HCT116 (cell line): Measurements from ENCODE around the gene ACP3. TPM values are rescaled to one million over a fixed set of nuclear protein-coding genes. Genes with fewer than 3 reads are reported as not detected.

Experiments used
- ATAC-seq: fragments of 200-7000 bp; cut with Tn5 transposase; 2 replicates; pipeline ENCODE4 v1.9.1; 2020; ENCODE audit warnings: mild to moderate bottlenecking, moderate library complexity
- BruUV-seq: library from RNA; stranded (reverse); fragments of 400-500 nt; replicated peaks from 2 replicates; lab custom pipeline; 2021; lab: Mats Ljungman, UMichigan
- CTCF ChIA-PET: fragments of 300-600 bp; sonication (Branson Sonifier 250); formaldehyde crosslinking; loops from one replicate; lab custom pipeline; 2021; ENCODE audit warnings: antibody characterized with exemption; lab: Charles Lee
- POLR2A ChIA-PET: fragments of 300-600, 350-600 bp; sonication (Branson Sonifier 250); formaldehyde crosslinking; loops from one replicate; lab custom pipeline; 2021; ENCODE audit warnings: antibody characterized with exemption; lab: Charles Lee
- RAD21 ChIA-PET, 2 experiments: fragments of 300-600 bp; sonication (Branson Sonifier 250); formaldehyde crosslinking; loops; one replicate each; lab custom pipeline; 2023; ENCODE audit warnings: low total read pairs in 2 of 2; ENCODE audit not compliant: uncharacterized antibody in 2 of 2, unreplicated experiment in 2 of 2, low non-redundant PET in 1 of 2; lab: Charles Lee
- DNase-seq: peaks from one replicate; pipeline ENCODE4 v3.0.0-alpha.2; 2010; ENCODE audit warnings: low read depth, low spot score
- H2AFZ ChIP-seq: fragments of 200-600 bp; shearing (Covaris generic), sonication (generic); 2 replicates; pipeline ENCODE4 v1.6.1; 2017; ENCODE audit warnings: low read depth, mixed run types, mixed read lengths, antibody characterized with exemption, low read length; ENCODE audit not compliant: poor library complexity, severe bottlenecking
- H3K27ac ChIP-seq: 2 replicates; pipeline ENCODE4 v1.5.1; 2012; ENCODE audit warnings: low read depth, low read length
- H3K27me3 ChIP-seq: fragments of 200-600 bp; sonication (generic); 2 replicates; pipeline ENCODE4 v1.6.1; 2016; ENCODE audit warnings: mixed run types, low read length, mixed read lengths; ENCODE audit not compliant: insufficient read depth
- H3K36me3 ChIP-seq, 2 experiments: fragments of 200-500 bp in 1 of 2; fragments of 200-600 bp in 1 of 2; sonication (Bioruptor generic) in 1 of 2; sonication (generic) in 1 of 2; 2 replicates each; pipeline versions ENCODE4 v1.5.1 to v1.6.1; 2014 to 2016; ENCODE audit warnings: low read length in 2 of 2, inconsistent platforms in 1 of 2, mixed read lengths in 1 of 2, mixed run types in 1 of 2; ENCODE audit not compliant: insufficient read depth in 2 of 2, control insufficient read depth in 1 of 2
- H3K4me1 ChIP-seq, 2 experiments: fragments of 200-600 bp in 1 of 2; sonication (generic) in 1 of 2; 2 replicates each; pipeline versions ENCODE4 v1.5.1 to v1.6.1; 2012 to 2017; ENCODE audit warnings: low read length in 2 of 2, inconsistent platforms in 1 of 2, mild to moderate bottlenecking in 1 of 2, mixed read lengths in 1 of 2, mixed run types in 1 of 2, moderate library complexity in 1 of 2; ENCODE audit not compliant: insufficient read depth in 2 of 2, control insufficient read depth in 1 of 2
- H3K4me2 ChIP-seq: fragments of 200-600 bp; sonication (generic); 2 replicates; pipeline ENCODE4 v1.6.1; 2017; ENCODE audit warnings: mixed run types, low read length, mixed read lengths
- H3K4me3 ChIP-seq, 2 experiments: fragments of 200-600 bp in 1 of 2; sonication (generic) in 1 of 2; replicated peaks in 1 of 2; 2 replicates each; pipeline ENCODE4 v1.5.1; 2011 to 2016; ENCODE audit warnings: low read length in 2 of 2, control low read depth in 1 of 2, low read depth in 1 of 2, mild to moderate bottlenecking in 1 of 2, mixed read lengths in 1 of 2, mixed run types in 1 of 2
- H3K79me2 ChIP-seq: fragments of 200-600 bp; sonication (generic); 2 replicates; pipeline ENCODE4 v1.6.1; 2017; ENCODE audit warnings: mild to moderate bottlenecking, mixed run types, low read length, moderate library complexity, mixed read lengths; ENCODE audit not compliant: insufficient read depth
- H3K9ac ChIP-seq: fragments of 200-600 bp; sonication (generic); 2 replicates; pipeline ENCODE4 v1.6.1; 2016; ENCODE audit warnings: low read length, mixed read lengths
- H3K9me2 ChIP-seq: fragments of 200-600 bp; sonication (generic), shearing (Covaris generic); 2 replicates; pipeline ENCODE4 v1.6.1; 2017; ENCODE audit warnings: mixed run types, mild to moderate bottlenecking, moderate library complexity; ENCODE audit not compliant: insufficient read depth
- H3K9me3 ChIP-seq, 2 experiments: fragments of 200-500 bp in 1 of 2; fragments of 200-600 bp in 1 of 2; sonication (Bioruptor generic) in 1 of 2; sonication (generic) in 1 of 2; 2 replicates each; pipeline ENCODE4 v1.6.1; 2014 to 2017; ENCODE audit warnings: low read length in 2 of 2, mixed read lengths in 2 of 2, inconsistent platforms in 1 of 2, low read depth in 1 of 2, mild to moderate bottlenecking in 1 of 2, mixed run types in 1 of 2, moderate library complexity in 1 of 2; ENCODE audit not compliant: control insufficient read depth in 1 of 2, insufficient read depth in 1 of 2
- H4K20me1 ChIP-seq: fragments of 200-600 bp; sonication (generic), shearing (Covaris generic); 2 replicates; pipeline ENCODE4 v1.6.1; 2017; ENCODE audit warnings: mixed run types, mild to moderate bottlenecking, moderate library complexity; ENCODE audit not compliant: insufficient read depth
- ATF3 ChIP-seq: IDR thresholded peaks from 2 replicates; pipeline ENCODE4 v1.6.1; 2012
- CEBPB ChIP-seq: IDR thresholded peaks from 2 replicates; pipeline ENCODE4 v1.6.1; 2012; ENCODE audit warnings: low read depth
- EGR1 ChIP-seq: IDR thresholded peaks from 2 replicates; pipeline ENCODE4 v1.6.1; 2012; ENCODE audit warnings: low read depth
- ELF1 ChIP-seq: IDR thresholded peaks from 2 replicates; pipeline ENCODE4 v1.6.1; 2012; ENCODE audit warnings: low read depth, borderline replicate concordance
- EZH2 ChIP-seq: fragments of 200-600 bp; sonication (generic); IDR thresholded peaks from 2 replicates; pipeline ENCODE4 v1.6.1; 2017; ENCODE audit warnings: antibody characterized with exemption, mixed run types
- EZH2phosphoT487 ChIP-seq: fragments of 200-600 bp; IDR thresholded peaks from 2 replicates; pipeline ENCODE4 v1.6.1; 2018; ENCODE audit warnings: antibody characterized with exemption, borderline replicate concordance
- FOSL1 ChIP-seq: IDR thresholded peaks from 2 replicates; pipeline ENCODE4 v1.6.1; 2012; ENCODE audit warnings: low read depth
- JUND ChIP-seq: IDR thresholded peaks from 2 replicates; pipeline ENCODE4 v1.6.1; 2012
- TCF7L2 ChIP-seq: IDR thresholded peaks from 2 replicates; pipeline ENCODE4 v1.7.0; 2011; ENCODE audit warnings: borderline replicate concordance, inconsistent platforms; ENCODE audit not compliant: insufficient read depth, insufficient read length; ENCODE audit errors: extremely low read depth
- YY1 ChIP-seq: IDR thresholded peaks from 2 replicates; pipeline ENCODE4 v1.6.1; 2011; ENCODE audit warnings: low read length, low read depth, moderate library complexity, mild to moderate bottlenecking; ENCODE audit not compliant: insufficient replicate concordance; ENCODE audit errors: extremely low read depth
- ZFX ChIP-seq: fragments of 450-650 bp; IDR thresholded peaks from 2 replicates; pipeline ENCODE4 v1.6.1; 2017
- ZNF274 ChIP-seq: fragments of 200-500 bp; sonication (Bioruptor generic); IDR thresholded peaks from 2 replicates; pipeline ENCODE4 v1.6.1; 2014; ENCODE audit warnings: mild to moderate bottlenecking, low read depth, low read length, inconsistent platforms
- intact Hi-C: fragments of 100-400 bp; cut with micrococcal nuclease; formaldehyde crosslinking; loops from 2 replicates; pipeline ENCODE4 v1.10.0; 2022
- total RNA-seq: library from RNA; stranded (reverse); gene quantifications from one replicate; pipeline ENCODE4 v1.2.1, GENCODE V29; 2021; ENCODE audit not compliant: unreplicated experiment

Gene ACP3
- total RNA-seq, 1 experiment from 2014 or later: 0.79 TPM

DNA sequence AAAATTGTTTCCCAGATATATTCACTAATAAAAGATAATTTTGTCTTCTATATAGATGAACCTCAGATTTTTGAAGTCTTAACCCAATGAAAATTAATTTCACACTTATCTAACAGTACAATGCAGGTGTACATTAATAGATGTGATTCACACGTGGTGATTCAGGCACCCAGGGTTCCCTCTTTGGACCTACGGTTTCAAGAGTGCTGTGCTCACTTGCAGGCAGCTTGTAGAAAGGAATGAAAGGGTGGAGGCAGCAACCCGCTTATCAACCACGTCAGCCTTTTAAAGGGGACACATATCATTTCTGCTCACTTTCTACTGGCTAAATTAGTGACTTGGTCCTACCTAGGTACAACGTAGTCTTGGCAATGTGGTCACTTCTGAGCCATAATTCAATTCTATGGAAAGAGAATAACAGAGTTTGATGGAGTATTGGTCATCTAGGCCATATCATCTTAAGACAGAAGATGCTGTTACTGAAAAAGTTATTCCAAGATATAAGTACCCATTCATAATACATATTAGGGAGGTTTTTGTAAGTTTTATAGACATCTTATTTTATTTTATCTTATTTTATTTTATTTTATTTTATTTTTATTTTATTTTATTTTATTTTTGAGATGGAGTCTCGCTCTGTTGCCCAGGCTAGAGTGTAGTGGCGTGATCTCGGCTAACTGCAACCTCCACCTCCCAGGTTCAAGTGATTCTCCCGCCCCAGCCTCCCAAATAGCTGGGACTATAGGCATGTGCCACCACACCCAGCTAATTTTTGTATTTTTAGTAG, 37.9 kb downstream of the ACP3 start:
- no TSS peak for BruUV-seq
- ChIA-PET RAD21 (no interaction called here), CTCF (interaction anchor here (7.7 kb wide), 1 partner anchor 44 kb away, joined by 58 read pairs; no protein-coding TSS in a partner anchor), POLR2A (no interaction called here)
- Histone ChIP-seq H3K36me3 (no peaks in the 10 kb centered on the region), H3K79me2 (no peaks in the 10 kb centered on the region), H3K27ac (no peak overlapping the region), H2AFZ (no peak overlapping the region), H3K9me2 (no peaks in the 10 kb centered on the region; the same call in 1 of the 2 replicates), H3K4me1 (no peaks in the 10 kb centered on the region), H3K4me2 (no peak overlapping the region), H3K9me3 (no peaks in the 10 kb centered on the region), H4K20me1 (no peaks in the 10 kb centered on the region), H3K9ac (no peak overlapping the region), H3K4me3 (no peak overlapping the region), H3K27me3 (no peaks in the 10 kb centered on the region)
- ATAC-seq (no peak), DNase-seq (no peak)
- intact Hi-C loops: loop anchor here (5.0 to 10.0 kb wide), 2 partner anchors 282 to 1030 kb away; no protein-coding TSS in a partner anchor
- TF ChIP-seq ZNF274 (no peak), JUND (no peak), EZH2 (no peak), ZFX (no peak), EGR1 (no peak), YY1 (no peak), FOSL1 (no peak), TCF7L2 (no peak)

GRCh38 chr3:132356568-132356967, 39.4 kb downstream of the ACP3 start:
- Histone ChIP-seq H2AFZ (no peak overlapping the region), H3K36me3 (no peaks in the 10 kb centered on the region), H3K27ac (no peak overlapping the region), H3K9ac (no peak overlapping the region), H3K9me3 (no peaks in the 10 kb centered on the region), H3K27me3 (no peaks in the 10 kb centered on the region), H4K20me1 (no peaks in the 10 kb centered on the region), H3K4me1 (no peaks in the 10 kb centered on the region), H3K4me3 (no peak overlapping the region), H3K4me2 (no peak overlapping the region), H3K79me2 (no peaks in the 10 kb centered on the region), H3K9me2 (no peaks in the 10 kb centered on the region)
- TF ChIP-seq ATF3 (no peak), CEBPB (no peak), EZH2phosphoT487 (no peak), EGR1 (no peak), ELF1 (no peak)
- intact Hi-C loops: loop anchor here (10.0 kb wide), 1 partner anchor 1028 kb away; no protein-coding TSS in a partner anchor
- RAD21 ChIA-PET: no interaction called here
- DNase-seq (no peak), ATAC-seq (no peak)
- POLR2A ChIA-PET: no interaction called here
- CTCF ChIA-PET: no interaction called here
- BruUV-seq: no TSS peak
